GM12891 (cell line): ENCODE measurements around the gene POLR1D.

Experiments used
- POLR2A ChIP-seq: IDR thresholded peaks from 2 replicates; pipeline ENCODE4 v1.6.1; 2011; ENCODE audit warnings: low read depth, low read length, control low read depth
- SPI1 ChIP-seq: IDR thresholded peaks from 2 replicates; pipeline ENCODE4 v1.6.1; 2011; ENCODE audit warnings: low read depth, low read length, control low read depth

GRCh38 chr13:27641711-27642502 is 20.2 kb downstream of the POLR1D start:
- TF ChIP-seq SPI1 (no peak), POLR2A (no peak)
